Measurements from ENCODE around the gene RRP1. TPM values are rescaled to one million over a fixed set of nuclear protein-coding genes. Genes with fewer than 3 reads are reported as not detected.

The RRP1 gene
- total and polyA plus RNA-seq, 9 donors: 8.5 to 29.3 (median 22.6) TPM

DNA sequence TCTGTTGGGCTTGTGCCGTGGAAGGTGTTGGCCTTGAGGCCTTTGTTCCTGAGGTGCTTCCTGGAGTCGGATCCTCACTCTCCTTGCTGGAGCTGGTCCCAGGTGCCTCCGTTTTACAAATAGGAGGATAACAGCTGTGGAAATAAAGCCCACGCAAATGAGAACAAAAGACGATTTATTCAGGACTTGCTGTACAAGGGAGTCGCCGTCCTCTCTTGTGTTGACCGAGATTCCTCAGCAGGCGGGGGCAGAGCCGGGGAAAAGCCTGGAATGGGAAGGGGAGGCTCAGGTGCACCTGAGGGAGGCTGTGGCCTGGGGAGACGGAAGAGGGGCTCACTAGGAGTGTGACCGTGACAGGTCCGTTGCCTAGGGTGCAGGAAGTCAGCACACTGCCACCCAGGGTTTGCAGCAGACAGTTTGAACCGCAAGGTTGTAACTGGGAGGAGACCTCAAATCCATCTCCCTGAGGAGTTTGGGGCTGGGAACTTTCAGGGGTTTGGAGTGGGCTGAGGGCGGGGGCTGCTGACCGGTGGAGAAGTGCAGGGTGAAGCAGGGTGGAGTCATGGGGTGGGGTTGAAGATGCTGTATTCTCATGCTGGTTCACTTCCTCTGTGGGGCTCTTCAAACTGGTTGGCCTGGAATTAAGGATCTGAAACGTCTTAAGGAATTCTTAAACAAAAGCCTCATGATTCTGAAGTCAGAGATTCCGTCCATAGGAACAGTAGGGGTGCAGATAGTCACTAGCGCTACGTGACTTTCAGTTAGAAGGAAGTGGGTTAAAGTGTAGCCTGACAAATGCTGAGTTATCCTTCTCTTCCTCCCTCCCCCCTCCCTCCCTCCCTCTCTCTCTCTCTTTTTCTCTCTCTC lies 10.7 kb upstream of the RRP1 start:
- H3K27me3 ChIP-seq: no peaks in the 10 kb centered on the region
- H3K4me3 ChIP-seq: no peak overlapping the region
- H3K9me3 ChIP-seq: no peaks in the 10 kb centered on the region
- no peaks in the 10 kb centered on the region for H3K4me1 ChIP-seq (ENCODE audit: insufficient read depth)
- no peak overlapping the region for H3K27ac ChIP-seq
- 46 to 55% (median 50%) methylated on average over 20 of the region's 20 CpGs for WGBS, 3 donors
- DNase-seq: no peak
- no peak for TF ChIP-seq POLR2A (IDR thresholded peaks at IDR 0.05)
- TF ChIP-seq, protein P1, sequence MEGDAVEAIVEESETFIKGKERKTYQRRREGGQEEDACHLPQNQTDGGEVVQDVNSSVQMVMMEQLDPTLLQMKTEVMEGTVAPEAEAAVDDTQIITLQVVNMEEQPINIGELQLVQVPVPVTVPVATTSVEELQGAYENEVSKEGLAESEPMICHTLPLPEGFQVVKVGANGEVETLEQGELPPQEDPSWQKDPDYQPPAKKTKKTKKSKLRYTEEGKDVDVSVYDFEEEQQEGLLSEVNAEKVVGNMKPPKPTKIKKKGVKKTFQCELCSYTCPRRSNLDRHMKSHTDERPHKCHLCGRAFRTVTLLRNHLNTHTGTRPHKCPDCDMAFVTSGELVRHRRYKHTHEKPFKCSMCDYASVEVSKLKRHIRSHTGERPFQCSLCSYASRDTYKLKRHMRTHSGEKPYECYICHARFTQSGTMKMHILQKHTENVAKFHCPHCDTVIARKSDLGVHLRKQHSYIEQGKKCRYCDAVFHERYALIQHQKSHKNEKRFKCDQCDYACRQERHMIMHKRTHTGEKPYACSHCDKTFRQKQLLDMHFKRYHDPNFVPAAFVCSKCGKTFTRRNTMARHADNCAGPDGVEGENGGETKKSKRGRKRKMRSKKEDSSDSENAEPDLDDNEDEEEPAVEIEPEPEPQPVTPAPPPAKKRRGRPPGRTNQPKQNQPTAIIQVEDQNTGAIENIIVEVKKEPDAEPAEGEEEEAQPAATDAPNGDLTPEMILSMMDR (IDR thresholded peaks at IDR 0.05): no peak
- no peak for TF ChIP-seq EP300 (IDR thresholded peaks at IDR 0.05)
- no peaks in the 10 kb centered on the region for H3K36me3 ChIP-seq
- intact Hi-C loops (cut with DNase I): no loop called here

DNA sequence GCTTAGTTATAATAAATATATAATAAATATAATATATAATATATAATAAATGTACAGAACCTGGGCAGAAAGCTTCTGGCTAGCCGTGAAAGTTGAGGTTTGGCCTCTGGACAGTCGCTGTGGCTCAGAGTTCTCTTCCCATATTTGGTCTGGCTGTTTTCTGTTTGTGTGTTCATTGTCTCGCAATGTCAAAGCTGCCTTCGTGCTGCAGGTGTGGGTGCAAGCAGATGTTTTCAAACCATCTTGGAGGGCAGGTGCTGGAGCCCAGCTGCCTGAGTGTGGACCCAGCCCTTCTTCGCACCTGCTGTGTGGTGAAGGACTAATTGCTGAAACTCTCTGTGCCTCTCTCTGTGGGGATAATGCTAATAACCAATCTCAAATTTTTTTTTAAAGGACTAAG lies 9.7 kb upstream of the RRP1 start:
- Histone ChIP-seq H3K4me3 (no peak overlapping the region), H3K9me3 (no peaks in the 10 kb centered on the region), H3K36me3 (no peaks in the 10 kb centered on the region), H3K27ac (no peak overlapping the region), H3K4me1 (ENCODE audit: insufficient read depth) (no peaks in the 10 kb centered on the region), H3K27me3 (no peaks in the 10 kb centered on the region)
- intact Hi-C loops (cut with DNase I): loop anchor here in 1 of 4 donors (10.0 kb wide), 1 partner anchor 45 kb away; no protein-coding TSS in a partner anchor
- TF ChIP-seq, protein P1 (IDR thresholded peaks at IDR 0.05): no peak
- no peak for TF ChIP-seq EP300 (IDR thresholded peaks at IDR 0.05)
- TF ChIP-seq POLR2A (IDR thresholded peaks at IDR 0.05): no peak
- DNase-seq: no peak
- WGBS, 3 donors: 80 to 83% (median 83%) methylated on average over 5 of the region's 5 CpGs

DNA sequence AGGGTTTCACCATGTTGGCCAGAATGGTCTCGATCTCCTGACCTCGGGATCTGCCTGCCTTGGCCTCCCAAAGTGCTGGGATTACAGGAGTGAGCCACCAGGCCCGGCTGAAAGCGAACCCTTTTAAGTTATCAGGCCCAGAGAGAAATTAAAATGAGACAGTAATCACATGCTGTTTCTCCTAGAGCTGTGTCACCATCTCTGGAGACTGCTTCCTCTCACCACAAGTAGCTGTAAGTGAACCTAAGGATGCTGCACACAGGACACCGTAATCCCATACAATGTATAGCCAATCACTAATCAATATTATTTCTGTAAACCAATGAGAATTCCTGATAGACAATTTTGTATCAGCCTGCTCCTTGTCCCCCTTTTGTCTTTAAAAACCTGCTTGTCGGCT lies 7.5 kb upstream of the RRP1 start:
- TF ChIP-seq, protein P1 (IDR thresholded peaks at IDR 0.05): no peak
- no peak for TF ChIP-seq EP300 (IDR thresholded peaks at IDR 0.05)
- no peak for TF ChIP-seq POLR2A (IDR thresholded peaks at IDR 0.05)
- no peak for DNase-seq
- H3K4me3 ChIP-seq: no peak overlapping the region
- H3K27me3 ChIP-seq: no peaks in the 10 kb centered on the region
- intact Hi-C loops (cut with DNase I): loop anchor here in 1 of 4 donors (10.0 kb wide), 1 partner anchor 47 kb away; no protein-coding TSS in a partner anchor
- WGBS, 3 donors: 76 to 87% (median 82%) methylated on average over 6 of the region's 6 CpGs
- H3K4me1 ChIP-seq (ENCODE audit: insufficient read depth): no peaks in the 10 kb centered on the region
- H3K27ac ChIP-seq: no peak overlapping the region
- H3K9me3 ChIP-seq: no peaks in the 10 kb centered on the region
- no peaks in the 10 kb centered on the region for H3K36me3 ChIP-seq

DNA sequence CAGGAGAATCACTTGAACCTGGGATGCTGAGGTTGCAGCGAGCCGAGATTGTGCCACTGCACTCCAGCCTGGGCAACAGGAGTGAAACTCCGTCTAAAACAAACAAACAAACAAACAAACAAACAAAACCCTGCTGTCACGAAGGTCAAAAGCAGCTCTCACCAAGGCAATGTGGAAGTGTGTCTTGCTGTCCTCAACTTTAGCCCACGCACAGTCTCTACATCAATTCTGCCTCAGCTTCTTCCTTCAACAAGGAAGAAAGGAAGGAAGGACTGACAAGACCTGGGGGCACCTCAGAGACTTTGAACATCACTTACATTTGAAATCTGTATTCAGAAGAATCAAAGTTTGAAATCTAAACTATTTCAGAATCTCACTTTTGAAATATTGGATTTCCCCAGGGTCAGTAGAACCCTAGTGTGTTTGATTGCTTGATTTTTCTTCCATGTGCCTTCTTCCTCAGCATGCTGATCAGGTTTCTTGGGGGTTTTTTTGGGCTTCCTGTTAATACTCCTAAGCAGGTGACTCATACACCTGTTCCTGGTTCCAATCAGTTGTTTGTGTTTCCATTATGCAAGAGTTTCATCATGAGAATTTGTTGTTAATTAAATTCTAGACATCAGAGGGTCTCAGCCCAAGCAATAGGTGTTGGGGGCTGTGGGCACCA lies 6.8 kb upstream of the RRP1 start:
- H3K4me1 ChIP-seq (ENCODE audit: insufficient read depth): no peaks in the 10 kb centered on the region
- no peaks in the 10 kb centered on the region for H3K36me3 ChIP-seq
- intact Hi-C loops (cut with DNase I): loop anchor here in 1 of 4 donors (10.0 kb wide), 1 partner anchor 48 kb away; no protein-coding TSS in a partner anchor
- H3K27me3 ChIP-seq: no peaks in the 10 kb centered on the region
- TF ChIP-seq, protein P1 (IDR thresholded peaks at IDR 0.05): no peak
- TF ChIP-seq EP300 (IDR thresholded peaks at IDR 0.05): no peak
- TF ChIP-seq POLR2A (IDR thresholded peaks at IDR 0.05): no peak
- no peaks in the 10 kb centered on the region for H3K9me3 ChIP-seq
- H3K4me3 ChIP-seq: no peak overlapping the region
- no peak overlapping the region for H3K27ac ChIP-seq
- no peak for DNase-seq
- 63 to 70% (median 67%) methylated on average over 5 of the region's 5 CpGs for WGBS, 3 donors
